Parathyroid adenoma (tissue), 2 donors: ENCODE data around the gene IGLL1.

Experiments
- H2AFZ ChIP-seq: fragments of 300-600 bp; sonication (generic); one replicate; pipeline ENCODE4 v1.7.0; 2017; ENCODE audit warnings: antibody characterized with exemption, mild to moderate bottlenecking
- H3K27ac ChIP-seq: fragments of 300-600 bp; sonication (generic); one replicate; pipeline ENCODE4 v1.7.0; 2017
- H3K27me3 ChIP-seq: fragments of 300-600 bp; sonication (generic); one replicate; pipeline ENCODE4 v1.7.0; 2017; ENCODE audit warnings: low read length; ENCODE audit not compliant: control insufficient read depth, insufficient read depth
- H3K36me3 ChIP-seq: fragments of 300-600 bp; sonication (generic); one replicate; pipeline ENCODE4 v1.7.0; 2017; ENCODE audit warnings: low read length; ENCODE audit not compliant: control insufficient read depth, insufficient read depth
- H3K4me1 ChIP-seq: fragments of 300-600 bp; sonication (generic); one replicate; pipeline ENCODE4 v1.7.0; 2017; ENCODE audit warnings: control low read depth
- H3K4me2 ChIP-seq: fragments of 300-600 bp; sonication (generic); one replicate; pipeline ENCODE4 v1.7.0; 2017; ENCODE audit warnings: low read length
- H3K4me3 ChIP-seq: fragments of 300-600 bp; sonication (generic); one replicate; pipeline ENCODE4 v1.7.0; 2017; ENCODE audit warnings: low read depth, low read length
- H3K79me2 ChIP-seq: fragments of 300-600 bp; sonication (generic); one replicate; pipeline ENCODE4 v1.7.0; 2017; ENCODE audit warnings: control low read depth
- H3K9ac ChIP-seq: fragments of 300-600 bp; sonication (generic); one replicate; pipeline ENCODE4 v1.7.0; 2017; ENCODE audit warnings: mild to moderate bottlenecking
- H3K9me3 ChIP-seq: fragments of 300-600 bp; sonication (generic); one replicate; pipeline ENCODE4 v1.7.0; 2017; ENCODE audit warnings: low read length; ENCODE audit not compliant: control insufficient read depth
- CTCF ChIP-seq: fragments of 300-600 bp; sonication (generic); IDR thresholded peaks from one replicate; pipeline ENCODE4 v1.7.0; 2017; ENCODE audit warnings: antibody characterized with exemption, mild to moderate bottlenecking
- donor health status: primary hyperparathyroidism.

The IGLL1 gene

GRCh38 chr22:23532731-23533130 is 47.4 kb downstream of the IGLL1 start:
- H3K4me1 ChIP-seq, result no peaks in the 10 kb centered on the region
- H3K4me3 ChIP-seq, result no peak overlapping the region
- no peak for TF ChIP-seq CTCF
- H2AFZ ChIP-seq, result no peak overlapping the region
- H3K27me3 ChIP-seq, result no peaks in the 10 kb centered on the region
- H3K9ac ChIP-seq, result no peak overlapping the region
- H3K79me2 ChIP-seq, result no peaks in the 10 kb centered on the region
- H3K9me3 ChIP-seq, result no peaks in the 10 kb centered on the region
- no peaks in the 10 kb centered on the region for H3K36me3 ChIP-seq
- no peak overlapping the region for H3K27ac ChIP-seq
- no peak overlapping the region for H3K4me2 ChIP-seq

- TF ChIP-seq CTCF, result no peak
- Histone ChIP-seq H2AFZ (no peak overlapping the region), H3K27ac (no peak overlapping the region), H3K4me3 (no peak overlapping the region), H3K4me1 (no peaks in the 10 kb centered on the region), H3K4me2 (no peak overlapping the region), H3K9ac (no peak overlapping the region), H3K36me3 (no peaks in the 10 kb centered on the region), H3K9me3 (no peaks in the 10 kb centered on the region), H3K79me2 (no peaks in the 10 kb centered on the region), H3K27me3 (no peaks in the 10 kb centered on the region)
Observed at GRCh38 chr22:23531966-23532705, 48.0 kb downstream of the IGLL1 start.

- Histone ChIP-seq H3K27ac (no peak overlapping the region), H2AFZ (no peak overlapping the region), H3K4me3 (no peak overlapping the region), H3K9ac (no peak overlapping the region), H3K4me1 (no peaks in the 10 kb centered on the region), H3K36me3 (no peaks in the 10 kb centered on the region), H3K9me3 (no peaks in the 10 kb centered on the region), H3K79me2 (no peaks in the 10 kb centered on the region), H3K4me2 (no peak overlapping the region), H3K27me3 (no peaks in the 10 kb centered on the region)
- TF ChIP-seq CTCF, result no peak
Observed at GRCh38 chr22:23531283-23531956, 48.7 kb downstream of the IGLL1 start.

- Histone ChIP-seq H2AFZ (no peak overlapping the region), H3K9me3 (no peaks in the 10 kb centered on the region), H3K36me3 (no peaks in the 10 kb centered on the region), H3K27ac (no peak overlapping the region), H3K4me2 (no peak overlapping the region), H3K79me2 (no peaks in the 10 kb centered on the region), H3K4me1 (no peaks in the 10 kb centered on the region), H3K27me3 (no peaks in the 10 kb centered on the region), H3K9ac (no peak overlapping the region), H3K4me3 (no peak overlapping the region)
- no peak for TF ChIP-seq CTCF
Observed at GRCh38 chr22:23530766-23531282, 49.3 kb downstream of the IGLL1 start.
